Transverse colon (tissue), 4 donors: ENCODE measurements around the gene RNF130. TPM values are rescaled to one million over a fixed set of nuclear protein-coding genes. Genes with fewer than 3 reads are reported as not detected.

Experiments used
- DNase-seq: peaks from one replicate; pipeline ENCODE4 v3.0.0-alpha.2; 2019
- H3K27ac ChIP-seq, 4 donors: fragments of 200-600 bp; sonication (generic); 2 replicates each; pipeline ENCODE4 v1.5.1; 2016 to 2018; ENCODE audit warnings: inconsistent platforms in 4 of 4
- H3K27me3 ChIP-seq: fragments of 200-600 bp; sonication (generic); 2 replicates; pipeline ENCODE4 v1.5.1; 2017; ENCODE audit warnings: inconsistent platforms
- H3K36me3 ChIP-seq, 4 donors: fragments of 200-600 bp; sonication (generic); 2 replicates each; pipeline ENCODE4 v1.5.1; 2017 to 2019; ENCODE audit warnings: inconsistent platforms in 4 of 4
- H3K4me1 ChIP-seq, 4 donors: fragments of 200-600 bp; sonication (generic); 2 replicates each; pipeline ENCODE4 v1.5.1; 2017 to 2020; ENCODE audit warnings: inconsistent platforms in 4 of 4
- H3K4me3 ChIP-seq, 4 donors: fragments of 200-600 bp; sonication (generic); 1 replicate in 1 of 4; 2 replicates in 3 of 4; pipeline versions ENCODE4 v1.5.1 to v1.6.1; 2017 to 2019; ENCODE audit warnings: inconsistent platforms in 4 of 4
- H3K9me3 ChIP-seq, 2 donors: fragments of 200-600 bp; sonication (generic); 2 replicates each; pipeline ENCODE4 v1.5.1; 2017 to 2019; ENCODE audit warnings: inconsistent platforms in 2 of 2
- CTCF ChIP-seq, 5 experiments: fragments of 200-600 bp in 3 of 5; fragments of 450-650 bp in 2 of 5; sonication (generic) in 3 of 5; IDR thresholded peaks; 1 replicate in 2 of 5; 2 replicates in 3 of 5; pipeline ENCODE4 v1.5.1; 2016 to 2017; ENCODE audit warnings: antibody characterized with exemption in 5 of 5, inconsistent platforms in 3 of 5, mild to moderate bottlenecking in 2 of 5, moderate library complexity in 1 of 5
- EP300 ChIP-seq: sonication (generic); formaldehyde crosslinking; IDR thresholded peaks from one replicate; pipeline ENCODE4 v1.6.1; 2017; ENCODE audit warnings: antibody characterized with exemption, low read depth
- POLR2A ChIP-seq: fragments of 450-650 bp; IDR thresholded peaks from one replicate; pipeline ENCODE4 v1.6.1; 2016; ENCODE audit warnings: antibody characterized with exemption, mild to moderate bottlenecking, moderate library complexity
- POLR2AphosphoS5 ChIP-seq, 3 donors: sonication (generic); formaldehyde crosslinking; IDR thresholded peaks; one replicate each; pipeline ENCODE4 v1.6.1; 2016; ENCODE audit warnings: antibody characterized with exemption in 3 of 3
- WGBS, 2 donors: methylation state at CpG; one replicate each; pipeline ENCODE4 v1.1.5; 2018; ENCODE audit warnings: low coverage in 1 of 2; 5-methylcytosine and 5-hydroxymethylcytosine counted together
- in situ Hi-C, 4 donors: fragments of 200-750 bp; cut with MboI; loops; one replicate each; pipeline versions ENCODE4 v1.15.0 to v1.15.1; 2017; ENCODE audit warnings: low sequenced_read_pairs in 3 of 4, low pct_ligation_motif_present in 1 of 4, low pct_unique_long_range_greater_than_20kb in 1 of 4
- intact Hi-C: fragments of 100-400 bp; cut with DNase I; formaldehyde crosslinking; loops from one replicate; pipeline ENCODE4 v1.15.1; 2023; ENCODE audit warnings: low total_unique reads
- total RNA-seq, 4 donors: library from RNA; depleted of rRNA; stranded (reverse); fragments of >200 nt; gene quantifications; one replicate each; pipeline ENCODE4 v1.1.0, GENCODE V29; 2016

The RNF130 gene
- total RNA-seq, 4 donors from 2014 or later = 62.2 to 95.2 (median 70.3) TPM

GRCh38 chr5:180119031-180119902 is 47.7 kb upstream of the RNF130 start:
- intact Hi-C loops = no loop called here

GRCh38 chr5:180118391-180118791 is 46.8 kb upstream of the RNF130 start:
- H3K4me1 ChIP-seq = no peaks in the 10 kb centered on the region
- in situ Hi-C loops = no loop called here
- DNase-seq = no peak

More at GRCh38 chr5:180119031-180119902, 47.7 kb upstream of the RNF130 start:
- peaks cover 5% of the 10 kb centered on the region for H3K27me3 ChIP-seq
- no peak for DNase-seq
- TF ChIP-seq CTCF (IDR thresholded peaks at IDR 0.05) (no peak), POLR2AphosphoS5 (IDR thresholded peaks at IDR 0.05) (no peak), EP300 (no peak), POLR2A (no peak)
- WGBS, 2 donors = 83% methylated on average over 22 of the region's 23 CpGs; no CpG with 5 or more reads in 1 of the 2 donors
- in situ Hi-C loops = no loop called here
- no peak overlapping the region for H3K27ac ChIP-seq
- H3K4me1 ChIP-seq = no peaks in the 10 kb centered on the region
- no peak overlapping the region for H3K4me3 ChIP-seq
- H3K9me3 ChIP-seq = no peaks in the 10 kb centered on the region
- H3K36me3 ChIP-seq = no peaks in the 10 kb centered on the region

GRCh38 chr5:180117000-180117725 is 45.6 kb upstream of the RNF130 start:
- Histone ChIP-seq H3K4me3 (no peak overlapping the region), H3K4me1 (no peaks in the 10 kb centered on the region), H3K9me3 (no peaks in the 10 kb centered on the region), H3K36me3 (no peaks in the 10 kb centered on the region), H3K27me3 (no peaks in the 10 kb centered on the region), H3K27ac (no peak overlapping the region)
- no peak for DNase-seq
- WGBS, 2 donors = 53 to 67% methylated on average over 3 to 14 of the region's 14 CpGs
- in situ Hi-C loops (no loop called here), intact Hi-C loops (no loop called here)
- TF ChIP-seq CTCF (IDR thresholded peaks at IDR 0.05) = peak in 4 of 5 experiments; percentile 14 to 33 (median 27)
- no peak for TF ChIP-seq POLR2A

More at GRCh38 chr5:180118391-180118791, 46.8 kb upstream of the RNF130 start:
- no peak for TF ChIP-seq CTCF (IDR thresholded peaks at IDR 0.05)
- TF ChIP-seq POLR2A = no peak
- TF ChIP-seq POLR2AphosphoS5 (IDR thresholded peaks at IDR 0.05) = no peak
- Histone ChIP-seq H3K4me3 (no peak overlapping the region), H3K27ac (no peak overlapping the region), H3K9me3 (no peaks in the 10 kb centered on the region), H3K36me3 (no peaks in the 10 kb centered on the region), H3K27me3 (no peaks in the 10 kb centered on the region)
- intact Hi-C loops = no loop called here
- 61 to 92% methylated on average over 3 to 14 of the region's 14 CpGs for WGBS, 2 donors
